ENCODE measurements around the gene COMT. TPM values are rescaled to one million over a fixed set of nuclear protein-coding genes. Genes with fewer than 3 reads are reported as not detected.

The COMT gene
- total and polyA plus RNA-seq, 2 experiments from 2014 or later, result 490 to 508 TPM

GRCh38 chr22:19976671-19977070 lies 35.1 kb downstream of the COMT start:
- Histone ChIP-seq H3F3A (ENCODE audit: insufficient read depth) (no peaks in the 10 kb centered on the region), H4K20me1 (ENCODE audit: insufficient read depth) (no peaks in the 10 kb centered on the region), H2AFZ (no peak overlapping the region), H3K4me1 (ENCODE audit: insufficient read depth) (no peaks in the 10 kb centered on the region), H3K36me3 (ENCODE audit: low read depth) (no peaks in the 10 kb centered on the region), H3K9me2 (ENCODE audit: insufficient read depth) (no peaks in the 10 kb centered on the region), H3K4me3 (no peak overlapping the region), H3K9ac (no peak overlapping the region), H3K27ac (no peak overlapping the region), H3K79me2 (ENCODE audit: insufficient read depth) (no peaks in the 10 kb centered on the region), H3K9me3 (ENCODE audit: low read depth) (no peaks in the 10 kb centered on the region), H3K27me3 (replicated peaks; ENCODE audit: insufficient read depth) (no peaks in the 10 kb centered on the region), H3K4me2 (ENCODE audit: unreplicated experiment) (no peak overlapping the region)
- WGBS, 2 experiments (ENCODE audit: low coverage in 1 of 2, low lambda C conversion rate in 2 of 2, missing lambda C conversion rate in 2 of 2), result 85 to 86% methylated on average over 2 to 3 of the region's 3 CpGs
- TF ChIP-seq EZH2 (IDR thresholded peaks at IDR 0.05; ENCODE audit: insufficient read depth, poor library complexity, severe bottlenecking) (no peak), EZH2phosphoT487 (IDR thresholded peaks at IDR 0.05; ENCODE audit: insufficient read depth, low read depth) (no peak)
- DNase-seq, result no peak
- in situ Hi-C loops (cut with MboI), result loop anchor here (25.0 kb wide), 1 partner anchor 311 kb away; no protein-coding TSS in a partner anchor

- H3K79me2 ChIP-seq (ENCODE audit: insufficient read depth), result no peaks in the 10 kb centered on the region
- H4K20me1 ChIP-seq (ENCODE audit: insufficient read depth), result no peaks in the 10 kb centered on the region
- DNase-seq, result no peak
- H3K4me1 ChIP-seq (ENCODE audit: insufficient read depth), result no peaks in the 10 kb centered on the region
- H3K4me3 ChIP-seq, result no peak overlapping the region
- no peaks in the 10 kb centered on the region for H3K27me3 ChIP-seq (replicated peaks; ENCODE audit: insufficient read depth)
- no peak overlapping the region for H3K4me2 ChIP-seq (ENCODE audit: unreplicated experiment)
- H2AFZ ChIP-seq, result no peak overlapping the region
- no peaks in the 10 kb centered on the region for H3K9me3 ChIP-seq (ENCODE audit: low read depth)
- TF ChIP-seq EZH2phosphoT487 (IDR thresholded peaks at IDR 0.05; ENCODE audit: insufficient read depth, low read depth) (no peak), EZH2 (IDR thresholded peaks at IDR 0.05; ENCODE audit: insufficient read depth, poor library complexity, severe bottlenecking) (no peak)
- H3F3A ChIP-seq (ENCODE audit: insufficient read depth), result no peaks in the 10 kb centered on the region
- in situ Hi-C loops (cut with MboI), result loop anchor here (25.0 kb wide), 1 partner anchor 310 kb away; no protein-coding TSS in a partner anchor
- H3K9ac ChIP-seq, result no peak overlapping the region
- WGBS, 2 experiments (ENCODE audit: low coverage in 1 of 2, low lambda C conversion rate in 2 of 2, missing lambda C conversion rate in 2 of 2), result 93 to 95% methylated on average over 27 to 32 of the region's 32 CpGs
- no peak overlapping the region for H3K27ac ChIP-seq
- no peaks in the 10 kb centered on the region for H3K9me2 ChIP-seq (ENCODE audit: insufficient read depth)
- H3K36me3 ChIP-seq (ENCODE audit: low read depth), result no peaks in the 10 kb centered on the region
These were observed 36.0 kb downstream of the COMT start for GRCh38 chr22:19977296-19978243.

- TF ChIP-seq EZH2phosphoT487 (IDR thresholded peaks at IDR 0.05; ENCODE audit: insufficient read depth, low read depth) (no peak), EZH2 (IDR thresholded peaks at IDR 0.05; ENCODE audit: insufficient read depth, poor library complexity, severe bottlenecking) (no peak)
- H3K27ac ChIP-seq, result no peak overlapping the region
- H3K36me3 ChIP-seq (ENCODE audit: low read depth), result no peaks in the 10 kb centered on the region
- in situ Hi-C loops (cut with MboI), result loop anchor here (25.0 kb wide), 1 partner anchor 309 kb away; no protein-coding TSS in a partner anchor
- DNase-seq, result no peak
- H3K9ac ChIP-seq, result no peak overlapping the region
- no peaks in the 10 kb centered on the region for H3K4me1 ChIP-seq (ENCODE audit: insufficient read depth)
- H3K9me2 ChIP-seq (ENCODE audit: insufficient read depth), result no peaks in the 10 kb centered on the region
- no peak overlapping the region for H3K4me2 ChIP-seq (ENCODE audit: unreplicated experiment)
- no peaks in the 10 kb centered on the region for H3K9me3 ChIP-seq (ENCODE audit: low read depth)
- no peaks in the 10 kb centered on the region for H4K20me1 ChIP-seq (ENCODE audit: insufficient read depth)
- no peaks in the 10 kb centered on the region for H3K79me2 ChIP-seq (ENCODE audit: insufficient read depth)
- no peak overlapping the region for H3K4me3 ChIP-seq
- H3K27me3 ChIP-seq (replicated peaks; ENCODE audit: insufficient read depth), result no peaks in the 10 kb centered on the region
- no peak overlapping the region for H2AFZ ChIP-seq
- no peaks in the 10 kb centered on the region for H3F3A ChIP-seq (ENCODE audit: insufficient read depth)
- WGBS, 2 experiments (ENCODE audit: low coverage in 1 of 2, low lambda C conversion rate in 2 of 2, missing lambda C conversion rate in 2 of 2), result 93 to 94% methylated on average over 17 of the region's 17 CpGs
These were observed 37.2 kb downstream of the COMT start for GRCh38 chr22:19978748-19979147.

- in situ Hi-C loops (cut with MboI), result loop anchor here (25.0 kb wide), 1 partner anchor 307 kb away; no protein-coding TSS in a partner anchor
- Histone ChIP-seq H3K4me2 (ENCODE audit: unreplicated experiment) (no peak overlapping the region), H3F3A (ENCODE audit: insufficient read depth) (no peaks in the 10 kb centered on the region), H3K36me3 (ENCODE audit: low read depth) (no peaks in the 10 kb centered on the region), H3K9me2 (ENCODE audit: insufficient read depth) (no peaks in the 10 kb centered on the region), H3K9me3 (ENCODE audit: low read depth) (no peaks in the 10 kb centered on the region), H3K9ac (no peak overlapping the region), H3K27me3 (replicated peaks; ENCODE audit: insufficient read depth) (no peaks in the 10 kb centered on the region), H3K4me3 (no peak overlapping the region), H3K27ac (no peak overlapping the region), H3K4me1 (ENCODE audit: insufficient read depth) (peaks cover 7% of the 10 kb centered on the region), H4K20me1 (ENCODE audit: insufficient read depth) (no peaks in the 10 kb centered on the region), H2AFZ (no peak overlapping the region), H3K79me2 (ENCODE audit: insufficient read depth) (no peaks in the 10 kb centered on the region)
- WGBS, 2 experiments (ENCODE audit: low coverage in 1 of 2, low lambda C conversion rate in 2 of 2, missing lambda C conversion rate in 2 of 2), result 93 to 96% methylated on average over 38 to 52 of the region's 52 CpGs
- DNase-seq, result no peak
- TF ChIP-seq EZH2phosphoT487 (IDR thresholded peaks at IDR 0.05; ENCODE audit: insufficient read depth, low read depth), result no peak
- no peak for TF ChIP-seq EZH2 (IDR thresholded peaks at IDR 0.05; ENCODE audit: insufficient read depth, poor library complexity, severe bottlenecking)
These were observed 38.3 kb downstream of the COMT start for GRCh38 chr22:19979712-19980493.
